T-helper 2 cell treated with Interferon-gamma antibody and Interleukin-4, amounts not matched to agents 5 μg/mL and 100 μg/mL, for 36 hours (primary cell): ENCODE measurements around the gene TMEFF1.

Source experiments
- DNase-seq: peaks from one replicate; pipeline ENCODE4 v3.0.0; 2021; ENCODE audit warnings: low spot score
- H3K27ac Mint-ChIP-seq: one replicate; pipeline ENCODE4 v1.8.0; 2021; ENCODE audit warnings: mild to moderate bottlenecking, mixed read lengths
- H3K27me3 Mint-ChIP-seq: one replicate; pipeline ENCODE4 v1.8.0; 2021; ENCODE audit warnings: low read depth, mixed read lengths
- H3K36me3 Mint-ChIP-seq: one replicate; pipeline ENCODE4 v1.8.0; 2021; ENCODE audit warnings: low read depth, mixed read lengths
- H3K4me1 Mint-ChIP-seq: one replicate; pipeline ENCODE4 v1.8.0; 2021; ENCODE audit warnings: low read depth, mixed read lengths
- H3K4me3 Mint-ChIP-seq: one replicate; pipeline ENCODE4 v1.8.0; 2022; ENCODE audit warnings: mild to moderate bottlenecking, moderate library complexity, mixed read lengths
- H3K9me3 Mint-ChIP-seq: one replicate; pipeline ENCODE4 v1.8.0; 2021; ENCODE audit warnings: mixed read lengths

The TMEFF1 gene

GRCh38 chr9:100554935-100555401, 82.0 kb downstream of the TMEFF1 start:
- Mint-ChIP-seq H3K27ac (no peak overlapping the region), H3K9me3 (no peaks in the 10 kb centered on the region), H3K4me3 (no peak overlapping the region), H3K27me3 (peaks cover 2% of the 10 kb centered on the region), H3K4me1 (no peaks in the 10 kb centered on the region), H3K36me3 (no peaks in the 10 kb centered on the region)
- DNase-seq: no peak

DNA sequence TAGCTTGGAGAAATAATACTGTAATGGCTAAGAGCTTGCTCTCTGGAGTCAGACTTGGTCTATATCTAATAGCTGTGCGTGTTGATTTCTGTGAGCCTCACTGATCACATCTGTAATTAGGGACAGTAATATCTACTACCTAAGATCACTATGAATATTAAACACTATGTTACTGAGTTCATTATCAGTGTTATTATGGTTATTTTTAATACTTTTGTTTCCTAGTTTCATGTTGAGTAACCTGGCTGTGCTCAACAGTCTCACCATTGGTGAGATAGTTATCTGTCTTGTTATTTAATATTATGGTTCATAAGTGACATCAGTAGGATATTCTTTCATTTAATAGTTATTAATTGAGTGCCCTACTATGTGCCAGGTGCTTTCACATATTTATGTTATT, 82.5 kb downstream of the TMEFF1 start:
- Mint-ChIP-seq H3K4me3 (no peak overlapping the region), H3K27me3 (peaks cover 2% of the 10 kb centered on the region), H3K27ac (no peak overlapping the region), H3K9me3 (no peaks in the 10 kb centered on the region), H3K36me3 (no peaks in the 10 kb centered on the region), H3K4me1 (no peaks in the 10 kb centered on the region)
- DNase-seq: no peak

- H3K4me1 Mint-ChIP-seq: no peaks in the 10 kb centered on the region
- H3K4me3 Mint-ChIP-seq: no peak overlapping the region
Measured at GRCh38 chr9:100557053-100557452, 84.1 kb downstream of the TMEFF1 start.

DNA sequence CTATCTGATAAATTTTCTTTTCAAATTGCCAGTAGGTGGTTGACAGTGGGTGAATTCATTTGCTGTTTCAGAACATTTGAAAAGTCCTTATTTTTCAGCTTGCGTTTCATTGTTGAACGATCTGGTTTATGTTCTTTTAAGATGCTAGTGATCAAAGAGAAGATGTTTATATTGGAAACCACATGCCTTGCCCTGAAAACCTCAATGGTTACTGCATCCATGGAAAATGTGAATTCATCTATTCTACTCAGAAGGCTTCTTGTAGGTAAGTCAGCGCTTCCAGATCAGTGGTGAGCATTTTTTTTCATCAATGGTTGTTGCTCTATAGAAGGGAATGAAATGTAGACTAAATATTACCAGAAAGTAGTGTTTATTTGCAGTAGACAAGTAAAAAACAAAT, 88.3 kb downstream of the TMEFF1 start:
- no peak for DNase-seq
- peaks cover 2% of the 10 kb centered on the region for H3K27me3 Mint-ChIP-seq
- no peaks in the 10 kb centered on the region for H3K9me3 Mint-ChIP-seq
- no peaks in the 10 kb centered on the region for H3K36me3 Mint-ChIP-seq
- H3K4me3 Mint-ChIP-seq: no peak overlapping the region
- H3K27ac Mint-ChIP-seq: no peak overlapping the region
- no peaks in the 10 kb centered on the region for H3K4me1 Mint-ChIP-seq

More at GRCh38 chr9:100557053-100557452, 84.1 kb downstream of the TMEFF1 start:
- H3K27me3 Mint-ChIP-seq: peaks cover 4% of the 10 kb centered on the region
- H3K36me3 Mint-ChIP-seq: no peaks in the 10 kb centered on the region
- no peaks in the 10 kb centered on the region for H3K9me3 Mint-ChIP-seq
- no peak for DNase-seq
- H3K27ac Mint-ChIP-seq: no peak overlapping the region

DNA sequence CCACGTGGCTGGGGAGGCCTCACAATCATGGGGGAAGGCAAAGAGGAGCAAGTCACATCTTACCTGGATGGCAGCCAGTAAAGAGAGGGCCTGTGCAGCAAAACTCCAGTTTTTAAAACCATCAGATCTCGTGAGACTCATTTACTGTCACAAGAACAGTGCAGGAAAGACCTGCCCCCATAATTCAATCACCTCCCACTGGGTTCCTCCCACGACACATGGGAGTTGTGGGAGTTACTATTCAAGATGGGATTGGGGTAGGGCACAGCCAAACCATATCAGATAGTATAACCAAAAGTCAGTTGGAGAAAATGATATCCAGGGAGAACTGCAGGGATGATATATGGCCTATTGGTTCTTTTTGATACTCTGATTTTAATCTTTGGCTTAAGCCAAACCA, 94.9 kb downstream of the TMEFF1 start:
- Mint-ChIP-seq H3K36me3 (no peaks in the 10 kb centered on the region), H3K4me3 (no peak overlapping the region), H3K4me1 (no peaks in the 10 kb centered on the region)

DNA sequence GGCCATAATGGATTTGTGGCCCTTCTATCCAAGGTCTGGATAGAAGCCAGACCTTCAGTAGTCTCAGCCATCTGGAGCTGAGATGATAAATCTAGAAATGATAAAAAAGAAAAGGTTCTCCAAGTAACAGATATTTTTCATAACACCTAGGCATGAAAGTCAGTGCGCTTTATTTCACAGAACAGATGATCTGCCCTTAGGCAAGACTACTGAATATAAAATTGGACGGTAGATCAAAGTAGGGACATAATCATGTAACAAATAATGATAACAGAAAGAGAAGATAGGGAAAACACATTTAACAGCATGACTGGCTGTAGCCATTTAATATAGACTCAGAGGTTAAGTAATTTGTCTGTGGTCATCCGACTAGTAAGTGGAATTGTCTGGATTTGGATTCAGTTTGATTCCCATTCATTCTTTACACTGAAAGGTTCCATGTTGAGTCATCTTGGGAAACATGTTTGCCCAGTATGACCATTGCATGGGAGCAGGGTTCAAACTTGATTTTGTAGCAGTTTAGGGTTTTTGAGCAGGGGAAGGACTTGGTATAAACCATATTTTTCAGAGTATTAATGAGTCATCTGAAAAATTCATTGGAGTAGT, 100.8 kb downstream of the TMEFF1 start:
- H3K36me3 Mint-ChIP-seq: no peaks in the 10 kb centered on the region
- H3K9me3 Mint-ChIP-seq: no peaks in the 10 kb centered on the region
- H3K4me1 Mint-ChIP-seq: no peaks in the 10 kb centered on the region
- no peaks in the 10 kb centered on the region for H3K27me3 Mint-ChIP-seq
- no peak overlapping the region for H3K4me3 Mint-ChIP-seq
- no peak overlapping the region for H3K27ac Mint-ChIP-seq
- DNase-seq: no peak

More for the DNA sequence above, 94.9 kb downstream of the TMEFF1 start:
- Mint-ChIP-seq H3K27ac (no peak overlapping the region), H3K9me3 (no peaks in the 10 kb centered on the region), H3K27me3 (no peaks in the 10 kb centered on the region)
- DNase-seq: no peak

DNA sequence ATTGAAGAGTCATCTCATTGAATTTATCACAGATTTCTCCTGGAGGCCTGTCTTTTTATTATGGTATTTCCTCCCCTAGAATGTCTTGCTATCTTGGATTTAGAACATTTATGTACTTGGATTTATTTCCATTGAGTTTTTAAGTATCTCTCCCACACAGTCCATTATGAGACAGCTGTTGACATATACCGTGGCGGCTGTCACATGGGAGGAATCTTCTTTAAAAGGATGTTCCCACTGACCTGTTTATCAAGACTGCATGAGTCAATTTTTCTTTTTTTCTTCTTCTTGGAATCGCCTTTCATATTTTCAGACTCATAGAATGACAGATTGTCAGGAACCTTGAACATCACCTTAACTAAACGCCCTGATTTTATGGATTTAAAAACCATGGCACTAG, 102.1 kb downstream of the TMEFF1 start:
- Mint-ChIP-seq H3K27me3 (no peaks in the 10 kb centered on the region), H3K36me3 (no peaks in the 10 kb centered on the region), H3K4me1 (no peaks in the 10 kb centered on the region), H3K9me3 (no peaks in the 10 kb centered on the region), H3K4me3 (no peak overlapping the region), H3K27ac (no peak overlapping the region)
- DNase-seq: no peak

DNA sequence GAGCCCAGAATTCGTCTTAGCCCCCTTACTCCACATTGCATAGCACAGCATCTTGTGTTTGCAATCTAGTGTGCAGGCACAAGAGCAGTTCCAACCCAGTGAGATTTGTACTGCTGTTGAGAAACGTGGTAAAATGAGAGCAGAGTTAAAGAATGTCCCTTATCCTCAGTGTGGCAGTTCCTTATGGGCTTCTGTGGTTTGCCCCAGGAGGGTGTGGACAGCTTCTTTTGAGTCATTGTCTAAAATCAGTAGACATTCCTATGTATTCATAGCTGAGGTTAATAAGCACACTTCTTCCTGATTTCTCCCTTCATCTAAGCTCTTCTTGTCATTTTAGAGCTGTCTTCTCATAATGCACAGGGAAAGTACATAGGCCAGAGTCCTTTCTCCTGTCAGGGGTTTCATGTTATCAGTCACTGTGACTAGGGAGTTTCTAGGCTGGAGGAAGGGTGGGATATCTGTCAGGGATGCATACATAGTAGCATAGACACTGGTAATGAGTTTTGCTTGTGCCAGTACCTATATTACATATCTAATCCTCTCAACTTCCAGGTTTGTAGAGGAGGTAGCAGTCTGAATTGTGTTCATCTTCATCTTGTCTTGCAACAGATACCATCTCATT, 102.9 kb downstream of the TMEFF1 start:
- Mint-ChIP-seq H3K4me1 (no peaks in the 10 kb centered on the region), H3K27ac (no peak overlapping the region), H3K4me3 (no peak overlapping the region), H3K36me3 (no peaks in the 10 kb centered on the region), H3K9me3 (no peaks in the 10 kb centered on the region), H3K27me3 (no peaks in the 10 kb centered on the region)
- DNase-seq: no peak

DNA sequence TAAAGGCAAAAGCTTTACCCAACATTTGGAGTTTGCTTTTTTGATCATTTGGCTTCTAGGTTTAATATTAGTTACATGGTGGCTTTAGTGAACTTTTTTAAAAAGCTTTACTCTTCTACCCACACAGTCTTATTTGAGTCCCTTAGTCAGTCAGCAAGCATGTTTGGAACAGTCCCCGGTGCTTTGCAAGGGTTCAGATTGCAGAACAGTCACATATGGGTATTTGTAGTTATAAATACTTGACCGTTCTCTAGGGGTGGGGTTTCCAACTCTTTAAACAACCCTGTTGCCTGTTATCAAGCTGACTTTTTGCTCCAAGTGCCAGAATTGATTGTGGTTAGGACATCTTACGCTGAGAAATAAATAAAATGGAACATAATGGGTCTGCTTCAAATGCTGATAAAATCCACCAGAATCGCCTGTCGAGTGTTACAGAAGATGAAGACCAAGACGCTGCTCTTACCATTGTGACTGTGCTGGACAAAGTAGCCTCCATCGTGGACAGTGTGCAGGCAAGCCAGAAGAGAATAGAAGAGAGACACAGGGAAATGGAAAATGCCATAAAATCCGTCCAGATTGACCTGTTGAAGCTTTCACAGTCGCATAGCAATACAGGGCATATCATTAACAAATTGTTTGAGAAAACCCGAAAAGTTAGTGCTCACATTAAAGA, 105.0 kb downstream of the TMEFF1 start, which contains the start of gene CAVIN4:
Gene CAVIN4 (plus strand): TSS at position 304 of the 673 bp plus-strand sequence. CDS start 65 bp downstream, at position 369.
- Mint-ChIP-seq H3K4me1 (no peaks in the 10 kb centered on the region), H3K9me3 (no peaks in the 10 kb centered on the region), H3K4me3 (no peak within 1 kb of the TSS), H3K27ac (no peak within 1 kb of the TSS), H3K36me3 (no peaks in the 10 kb centered on the region), H3K27me3 (peaks cover 6% of the 10 kb centered on the region)
- no peak for DNase-seq

DNA sequence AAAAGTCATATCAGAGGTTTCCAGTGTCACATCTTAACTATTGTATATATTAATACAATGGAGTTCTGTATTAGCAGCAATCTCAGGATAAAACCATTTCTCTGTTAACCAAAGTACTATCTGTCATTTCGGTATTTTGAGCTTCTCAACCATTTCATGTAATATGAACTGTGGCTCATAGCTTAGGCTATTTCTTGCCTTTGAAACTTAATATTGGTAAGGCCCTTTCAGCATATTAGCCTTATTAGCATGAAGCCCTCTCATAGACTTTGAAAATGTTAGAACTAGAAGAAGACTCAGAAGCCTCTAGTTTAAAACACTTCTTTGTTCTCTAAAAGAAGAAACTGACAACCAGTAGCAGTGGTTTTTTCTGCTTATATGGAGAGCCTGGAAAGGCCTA, 105.7 kb downstream of the TMEFF1 start:
- peaks cover 6% of the 10 kb centered on the region for H3K27me3 Mint-ChIP-seq
- H3K4me3 Mint-ChIP-seq: no peak overlapping the region
- H3K9me3 Mint-ChIP-seq: no peaks in the 10 kb centered on the region
- H3K27ac Mint-ChIP-seq: no peak overlapping the region
- no peaks in the 10 kb centered on the region for H3K4me1 Mint-ChIP-seq
- no peaks in the 10 kb centered on the region for H3K36me3 Mint-ChIP-seq
- DNase-seq: no peak

- H3K9me3 Mint-ChIP-seq: no peaks in the 10 kb centered on the region
Measured at GRCh38 chr9:100579665-100580064, 106.7 kb downstream of the TMEFF1 start.

GRCh38 chr9:100580257-100580656, 107.3 kb downstream of the TMEFF1 start:
- H3K27me3 Mint-ChIP-seq: peaks cover 6% of the 10 kb centered on the region
- H3K4me1 Mint-ChIP-seq: no peaks in the 10 kb centered on the region
- DNase-seq: no peak
- no peaks in the 10 kb centered on the region for H3K9me3 Mint-ChIP-seq
- H3K36me3 Mint-ChIP-seq: no peaks in the 10 kb centered on the region
- no peak overlapping the region for H3K4me3 Mint-ChIP-seq
- no peak overlapping the region for H3K27ac Mint-ChIP-seq

More at GRCh38 chr9:100579665-100580064, 106.7 kb downstream of the TMEFF1 start:
- H3K4me3 Mint-ChIP-seq: no peak overlapping the region
- H3K4me1 Mint-ChIP-seq: no peaks in the 10 kb centered on the region
- no peaks in the 10 kb centered on the region for H3K36me3 Mint-ChIP-seq
- no peak overlapping the region for H3K27ac Mint-ChIP-seq
- peaks cover 6% of the 10 kb centered on the region for H3K27me3 Mint-ChIP-seq
- no peak for DNase-seq

DNA sequence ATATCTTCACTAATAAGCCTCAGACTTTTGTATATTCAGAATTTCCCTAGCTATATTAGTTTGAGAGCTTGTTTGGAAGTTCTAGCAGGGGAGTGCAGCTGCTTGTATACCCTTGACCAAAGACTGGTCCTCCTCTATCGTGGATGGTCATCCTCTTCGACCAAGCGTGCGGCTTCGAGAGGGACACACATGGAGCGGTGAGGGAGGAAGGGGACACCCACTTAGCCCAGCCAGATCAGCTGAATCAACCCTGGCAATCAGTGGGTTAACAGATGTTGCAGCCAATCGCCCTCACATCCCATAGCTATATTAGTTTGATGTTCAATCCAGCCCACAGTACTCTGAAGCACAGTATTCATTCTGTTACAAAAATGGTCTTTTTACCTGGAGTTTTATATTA, 108.1 kb downstream of the TMEFF1 start:
- no peak for DNase-seq
- H3K36me3 Mint-ChIP-seq: no peaks in the 10 kb centered on the region
- no peak overlapping the region for H3K27ac Mint-ChIP-seq
- peaks cover 6% of the 10 kb centered on the region for H3K27me3 Mint-ChIP-seq
- no peaks in the 10 kb centered on the region for H3K9me3 Mint-ChIP-seq
- no peak overlapping the region for H3K4me3 Mint-ChIP-seq
- no peaks in the 10 kb centered on the region for H3K4me1 Mint-ChIP-seq

DNA sequence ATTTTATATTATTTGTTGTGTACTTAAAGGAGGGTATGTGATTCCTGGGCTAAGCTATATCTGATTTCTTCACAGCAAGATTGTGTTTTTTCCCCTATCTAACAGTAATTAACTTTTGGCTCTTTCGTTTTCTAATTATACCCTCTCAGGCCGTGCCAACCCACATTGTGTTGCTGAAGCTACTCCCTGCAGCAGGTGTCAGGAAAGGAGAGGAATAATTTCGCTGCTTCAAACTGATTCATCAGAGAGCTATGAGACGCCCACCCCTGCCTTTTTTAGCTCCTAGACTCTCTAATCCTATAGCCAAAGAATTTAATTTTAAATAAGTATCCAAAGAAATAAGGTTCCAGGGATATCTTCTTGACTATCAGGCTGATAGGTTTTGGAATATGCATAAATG, 108.7 kb downstream of the TMEFF1 start:
- H3K27ac Mint-ChIP-seq: no peak overlapping the region
- H3K9me3 Mint-ChIP-seq: no peaks in the 10 kb centered on the region
- no peak for DNase-seq
- H3K4me1 Mint-ChIP-seq: no peaks in the 10 kb centered on the region
- H3K27me3 Mint-ChIP-seq: peaks cover 6% of the 10 kb centered on the region
- no peaks in the 10 kb centered on the region for H3K36me3 Mint-ChIP-seq
- no peak overlapping the region for H3K4me3 Mint-ChIP-seq
